Ramos (cell line): ENCODE measurements around the gene ABCA9.

Experiments
- in situ Hi-C: fragments of 300-500 bp; cut with MboI; formaldehyde crosslinking; loops from one replicate; pipeline ENCODE4 v1.14.3; 2022; ENCODE audit warnings: low sequenced_read_pairs; ENCODE audit not compliant: unreplicated experiment

Gene ABCA9

GRCh38 chr17:69067274-69068047 is 6.7 kb upstream of the ABCA9 start:
- in situ Hi-C loops, result no loop called here

- in situ Hi-C loops, result no loop called here
Observed at GRCh38 chr17:69066482-69066881, 5.8 kb upstream of the ABCA9 start.

- in situ Hi-C loops, result no loop called here
Observed at GRCh38 chr17:69065113-69065512, 4.4 kb upstream of the ABCA9 start.

- in situ Hi-C loops, result no loop called here
Observed at GRCh38 chr17:69064476-69064875, 3.7 kb upstream of the ABCA9 start.

- in situ Hi-C loops, result no loop called here
Observed at GRCh38 chr17:69064001-69064400, 3.3 kb upstream of the ABCA9 start.

DNA sequence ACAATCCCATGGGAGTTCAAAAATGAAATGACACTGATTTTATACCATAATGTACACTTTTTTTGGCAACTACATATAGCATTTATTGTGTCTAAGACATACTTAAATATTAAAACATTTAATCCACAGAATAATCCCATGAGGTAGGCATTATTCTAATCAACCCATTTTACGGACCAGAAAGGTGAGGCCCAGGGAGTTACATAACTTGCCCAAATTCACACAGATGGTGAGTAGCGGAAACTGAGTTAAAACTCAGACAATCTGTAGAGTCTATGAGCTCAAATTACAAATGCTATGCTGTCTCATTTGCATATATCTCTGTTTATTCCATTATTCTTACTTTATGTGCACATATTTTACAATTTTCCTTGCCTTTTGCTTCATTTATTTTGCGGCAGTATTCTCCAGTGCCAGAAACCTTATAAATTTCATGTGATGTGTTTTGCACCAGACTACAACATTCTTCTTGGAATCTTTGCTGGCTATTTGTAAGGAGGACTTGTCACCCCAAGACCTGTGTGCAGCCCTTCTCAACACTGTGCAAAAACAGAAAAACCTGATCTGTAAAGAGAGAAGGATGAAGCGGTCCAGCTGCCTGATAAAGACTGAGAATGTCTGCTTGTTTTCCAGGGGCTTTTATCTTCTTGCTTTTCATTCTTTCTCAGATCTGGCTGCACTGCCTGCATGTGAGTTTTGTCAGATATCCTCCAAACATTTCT is 2.3 kb upstream of the ABCA9 start:
- in situ Hi-C loops, result no loop called here

DNA sequence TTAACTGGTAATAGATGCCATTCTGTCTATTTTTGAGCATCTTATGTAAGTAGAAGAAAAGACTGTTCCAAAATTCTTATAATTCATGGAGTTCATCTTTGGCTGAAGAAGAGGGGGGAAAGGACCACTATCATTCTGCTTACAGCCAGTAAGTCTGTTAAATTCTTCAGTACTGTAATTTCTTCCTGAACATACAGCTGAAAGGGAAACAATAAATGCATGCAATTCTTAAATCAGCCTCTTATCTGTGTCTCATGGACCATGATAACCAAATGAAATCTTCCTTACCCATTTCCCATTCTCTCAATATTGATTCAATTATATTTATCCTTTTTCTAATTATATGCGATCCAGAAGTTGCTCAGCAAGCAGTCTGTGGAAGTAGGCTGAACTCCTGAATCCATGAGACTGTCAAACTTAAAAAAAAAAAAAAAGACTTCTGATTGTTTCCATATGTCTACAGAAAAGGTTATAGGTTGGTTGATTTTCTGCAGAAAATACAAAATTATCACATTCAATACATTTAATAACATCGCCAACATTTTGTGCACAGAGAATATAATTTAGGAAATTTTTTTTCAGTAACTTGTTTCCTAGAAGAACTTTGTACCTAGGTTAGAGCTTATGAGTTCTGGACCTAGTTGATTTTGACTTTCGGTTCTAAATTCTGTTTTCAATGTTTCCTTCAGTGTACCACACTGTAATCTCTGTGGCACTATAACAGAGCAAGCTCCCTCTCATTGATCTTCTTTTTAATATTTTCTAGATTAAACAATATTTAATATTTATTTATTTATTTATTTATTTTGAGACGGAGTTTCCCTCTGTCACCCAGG is 1.2 kb upstream of the ABCA9 start:
- in situ Hi-C loops, result no loop called here

DNA sequence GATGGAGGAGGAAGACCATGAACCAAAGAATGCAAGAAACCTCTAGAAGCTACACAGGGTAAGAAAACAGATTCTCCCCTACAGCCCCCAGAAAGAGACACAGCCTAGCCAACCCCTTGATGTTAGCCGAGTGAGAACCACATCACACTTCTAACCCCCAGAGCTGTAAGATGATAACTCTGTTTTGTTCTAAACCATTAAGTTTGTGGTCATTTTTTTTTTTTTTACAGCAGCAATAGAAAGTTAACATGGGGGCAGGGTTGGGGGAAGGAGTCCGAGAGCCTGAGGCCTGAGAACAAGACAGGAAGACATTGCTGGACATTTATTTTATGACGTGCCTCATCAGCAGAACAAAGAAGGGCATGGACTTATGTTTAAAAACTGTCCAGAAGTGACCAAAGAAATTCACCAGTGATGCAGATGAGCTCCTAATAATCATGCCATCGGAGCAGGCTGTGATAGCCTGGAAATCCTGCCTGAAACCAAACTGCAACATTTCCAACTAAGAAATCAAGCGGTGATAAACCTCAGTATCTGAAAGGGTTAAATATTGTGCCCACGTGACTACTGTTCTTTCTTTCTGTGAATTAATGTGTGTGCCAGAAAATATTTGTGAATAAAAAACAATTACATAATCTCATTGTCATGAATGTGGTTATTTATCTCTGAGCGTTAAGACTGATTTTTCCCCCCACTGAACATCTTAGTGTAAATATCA is 1.1 kb downstream of the ABCA9 start:
- in situ Hi-C loops, result no loop called here

DNA sequence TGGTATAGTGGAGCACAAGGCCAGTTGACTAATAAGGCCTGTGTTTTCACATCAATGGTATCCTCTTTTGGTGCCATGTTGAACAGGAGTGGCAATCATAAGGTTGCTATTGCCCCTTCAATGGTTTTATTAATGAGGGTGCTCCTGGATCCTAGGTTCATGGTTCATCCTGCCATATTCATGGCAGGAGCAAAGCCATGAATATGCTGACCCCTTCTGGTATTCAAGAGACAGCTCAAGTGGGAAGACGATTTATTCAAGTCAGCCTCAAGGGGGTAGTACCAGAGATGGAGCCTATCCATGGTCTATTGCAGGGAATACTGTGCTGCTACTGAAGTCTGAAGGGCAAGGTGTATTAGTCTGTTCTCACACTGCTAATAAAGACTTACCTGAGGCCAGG is 2.6 kb downstream of the ABCA9 start:
- in situ Hi-C loops, result no loop called here

GRCh38 chr17:69057280-69057679 is 3.4 kb downstream of the ABCA9 start:
- in situ Hi-C loops, result no loop called here

DNA sequence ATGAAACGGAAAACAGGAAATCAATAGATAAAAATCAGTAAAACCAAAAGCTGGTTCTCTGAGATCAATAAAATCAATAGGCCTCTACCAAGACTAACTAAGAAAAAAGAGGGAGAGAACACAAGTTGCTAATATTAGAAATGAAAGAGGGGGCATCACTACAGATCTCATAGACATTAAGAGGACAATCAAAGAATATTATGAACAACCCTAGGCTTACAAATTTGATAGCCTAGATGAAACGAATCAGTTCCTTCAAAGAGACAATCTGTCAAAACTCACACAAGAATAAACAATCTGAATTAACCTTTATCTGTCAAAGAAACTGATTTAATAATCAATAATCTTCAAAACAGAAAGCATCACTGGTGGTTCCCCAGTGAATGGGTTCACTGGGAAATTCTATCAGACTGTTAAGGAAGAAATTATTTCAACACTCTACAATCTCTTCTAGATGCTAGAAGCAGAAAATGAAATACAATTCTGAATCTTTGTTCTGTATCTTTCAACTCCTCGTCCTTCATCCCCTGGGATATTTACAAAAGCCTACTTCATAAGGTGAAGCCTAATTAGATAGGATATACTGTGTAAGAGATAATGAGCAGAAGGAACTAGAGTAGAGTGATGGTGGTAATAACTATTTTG is 4.4 kb downstream of the ABCA9 start:
- in situ Hi-C loops, result no loop called here

GRCh38 chr17:69055334-69055733 is 5.4 kb downstream of the ABCA9 start:
- in situ Hi-C loops, result no loop called here

GRCh38 chr17:69050999-69051775 is 9.5 kb downstream of the ABCA9 start:
- in situ Hi-C loops, result no loop called here

GRCh38 chr17:69048634-69049033 is 12.1 kb downstream of the ABCA9 start:
- in situ Hi-C loops, result no loop called here

DNA sequence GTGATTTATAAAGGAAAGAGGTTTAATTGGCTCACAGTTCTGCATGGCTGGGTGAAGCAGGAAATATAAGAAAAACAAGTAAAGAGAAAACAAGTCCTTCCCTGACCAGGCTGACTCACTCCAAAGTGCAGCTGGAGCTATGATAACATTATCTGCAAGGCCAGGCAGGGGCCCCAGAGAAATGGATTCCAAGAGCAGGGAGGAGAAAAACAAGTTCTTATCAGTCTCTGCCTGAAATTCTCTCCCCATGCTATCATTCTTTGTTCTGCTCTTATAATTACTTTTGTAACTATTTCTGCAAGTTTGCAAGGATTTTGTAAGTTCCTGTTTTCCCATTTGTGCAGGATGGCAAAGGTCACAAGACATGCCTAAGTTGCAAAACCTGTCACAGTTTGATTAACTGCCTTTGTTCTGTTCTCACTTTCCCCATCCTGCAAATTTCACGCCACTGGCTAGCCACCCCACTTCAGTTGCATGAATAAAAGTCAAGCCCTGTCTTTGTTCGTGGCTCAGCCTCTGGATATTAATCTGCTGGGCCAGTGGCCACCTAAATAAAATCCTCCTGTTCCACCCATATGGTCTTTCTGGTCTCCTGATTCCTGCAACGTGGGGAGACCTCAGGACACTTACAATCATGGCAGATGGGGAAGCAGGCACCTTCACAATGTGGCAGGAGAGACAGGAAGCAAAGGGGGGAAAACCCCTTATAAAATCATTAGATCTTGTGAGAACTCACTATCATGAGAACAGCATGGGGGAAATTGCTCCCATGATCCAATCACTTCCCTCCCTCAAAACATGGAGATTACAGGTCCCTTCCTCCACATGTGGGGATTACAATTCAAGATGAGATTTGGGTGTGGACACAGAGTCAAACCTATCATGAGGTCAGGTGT is 13.1 kb downstream of the ABCA9 start:
- in situ Hi-C loops, result no loop called here

DNA sequence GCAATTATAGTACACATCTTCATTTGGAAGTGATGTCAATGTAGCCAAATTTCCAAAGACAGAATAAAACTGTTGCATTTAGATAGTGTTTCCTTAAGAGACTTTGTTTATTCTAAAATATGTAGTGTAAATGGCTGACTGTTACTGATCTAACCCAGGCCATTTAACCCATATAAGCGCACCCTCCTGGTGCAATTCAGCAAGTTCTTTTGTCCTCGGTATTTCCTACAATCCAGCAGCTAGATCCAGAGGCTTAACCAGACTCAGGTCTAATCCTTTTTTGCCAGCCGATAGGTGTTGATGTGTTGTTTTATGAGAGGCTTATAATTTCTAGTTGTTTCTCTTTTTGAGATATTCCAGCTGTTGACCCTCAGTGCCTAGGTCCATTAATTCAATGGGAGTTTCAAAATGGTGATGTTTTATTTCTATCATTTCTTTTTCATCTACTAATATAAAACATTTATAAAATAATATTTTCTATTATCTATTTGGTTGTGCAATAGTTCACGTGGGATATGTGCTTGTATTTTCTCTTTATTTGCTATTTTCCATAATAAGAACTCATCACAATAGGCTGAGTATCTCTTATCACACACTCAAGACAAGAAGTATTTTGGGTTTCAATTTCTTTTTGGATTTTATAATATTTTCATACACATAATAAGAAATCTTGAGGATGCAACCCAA is 14.5 kb downstream of the ABCA9 start:
- in situ Hi-C loops, result no loop called here

GRCh38 chr17:69045646-69046045 is 15.1 kb downstream of the ABCA9 start:
- in situ Hi-C loops, result no loop called here

DNA sequence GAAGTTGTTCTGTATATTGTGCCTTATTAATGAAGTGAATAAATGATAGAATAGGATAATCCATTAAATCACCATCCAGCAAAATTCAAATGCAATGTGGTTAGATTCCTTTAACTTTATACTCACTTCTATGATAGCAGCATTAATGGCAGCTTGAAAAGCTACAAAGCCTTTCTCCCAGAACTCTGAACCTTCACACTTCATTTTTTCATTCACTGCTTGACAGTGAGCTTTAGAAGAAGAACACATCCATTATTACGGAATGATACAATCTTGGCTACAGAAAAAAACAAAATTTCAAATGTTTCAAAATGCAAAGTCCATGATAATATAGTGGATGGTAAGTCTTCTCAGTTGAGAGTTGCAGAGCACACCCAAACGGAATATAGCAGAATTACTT is 16.4 kb downstream of the ABCA9 start:
- in situ Hi-C loops, result no loop called here
